GM12891 (cell line): ENCODE measurements around the gene CYB561A3.

Experiments used
- POLR2A ChIP-seq: IDR thresholded peaks from 2 replicates; pipeline ENCODE4 v1.6.1; 2011; ENCODE audit warnings: low read depth, low read length, control low read depth
- POLR2AphosphoS5 ChIP-seq: IDR thresholded peaks from 2 replicates; pipeline ENCODE4 v1.6.1; 2011; ENCODE audit warnings: low read depth, low read length, control low read depth
- POU2F2 ChIP-seq: IDR thresholded peaks from 2 replicates; pipeline ENCODE4 v1.6.1; 2011; ENCODE audit warnings: low read depth, mild to moderate bottlenecking, control low read depth, low read length, moderate library complexity
- SPI1 ChIP-seq: IDR thresholded peaks from 2 replicates; pipeline ENCODE4 v1.6.1; 2011; ENCODE audit warnings: low read depth, low read length, control low read depth
- TAF1 ChIP-seq: IDR thresholded peaks from 2 replicates; pipeline ENCODE4 v1.6.1; 2011; ENCODE audit warnings: low read depth, low read length, control low read depth

DNA sequence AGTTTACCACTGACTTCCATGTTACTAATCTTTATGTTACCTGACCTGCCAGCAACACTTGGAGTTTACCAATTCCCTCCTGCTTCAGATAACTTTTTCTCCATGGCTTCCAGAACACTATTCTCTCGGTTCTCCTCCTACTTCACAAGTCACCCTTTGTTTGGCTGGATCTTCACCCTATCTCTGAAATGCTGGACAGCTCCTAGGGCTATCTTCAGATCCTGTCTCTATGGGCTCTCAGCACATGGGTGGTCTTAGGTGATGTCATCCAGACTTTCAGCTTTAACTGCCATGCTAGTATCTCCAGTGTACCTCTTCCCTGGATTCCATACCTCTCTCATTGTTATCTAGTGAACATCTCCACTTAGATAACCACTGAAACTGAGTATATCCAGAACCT lies 54.3 kb downstream of the CYB561A3 start:
- no peak for TF ChIP-seq POLR2A
- no peak for TF ChIP-seq POLR2AphosphoS5
- TF ChIP-seq POU2F2, result no peak
- no peak for TF ChIP-seq SPI1
- TF ChIP-seq TAF1, result no peak
